ENCODE results near the gene DNAJC27.

DNA sequence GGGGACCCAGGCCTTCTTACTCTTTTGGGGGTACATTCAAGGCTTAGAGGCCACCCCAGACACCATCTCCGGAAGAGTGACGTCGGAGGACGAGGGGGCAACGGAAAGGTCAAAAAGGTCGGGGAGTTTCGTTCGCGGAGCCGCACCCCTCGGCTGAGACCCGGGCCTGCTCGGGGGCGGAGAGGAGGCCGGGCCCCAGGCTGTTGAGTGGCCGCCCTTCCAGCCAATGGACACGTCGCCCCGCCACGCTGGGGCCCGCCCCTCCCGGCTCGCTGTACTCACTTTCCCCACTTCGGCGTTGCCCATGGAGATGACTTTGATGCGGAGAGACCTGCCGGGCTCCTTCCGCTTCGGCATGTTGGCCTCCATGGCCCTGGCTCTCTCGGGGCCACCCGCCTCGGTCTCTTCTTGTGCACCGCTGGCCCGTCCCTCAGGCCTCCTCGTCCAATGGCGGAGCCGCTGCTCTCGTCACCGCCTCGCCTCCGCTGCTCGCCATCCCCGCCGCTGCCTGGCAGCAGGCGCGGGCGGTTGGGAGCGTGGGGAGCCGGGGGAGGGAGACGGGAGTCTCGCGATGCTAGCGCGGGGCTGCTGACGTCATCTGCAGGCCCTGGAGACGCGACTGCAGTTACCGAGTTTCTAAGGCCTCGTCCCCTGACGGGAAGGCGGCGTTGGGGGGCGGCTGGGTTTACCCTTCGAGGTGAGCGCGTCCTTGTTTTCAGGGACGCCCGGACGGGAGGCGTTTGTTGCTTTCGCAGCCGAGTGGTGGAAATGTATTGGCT is at the start of gene DNAJC27:
- TF ChIP-seq POLR2A (IDR thresholded peaks at IDR 0.05; ENCODE audit: low read length) (peak; percentile 98), GATA1 (IDR thresholded peaks at IDR 0.05; ENCODE audit: low read depth, low read length) (no peak)

All from erythroblast (primary cell).